IPS DF 6.9 (cell line): ENCODE measurements around the gene LKAAEAR1.

Source experiments
- DNase-seq: peaks from one replicate; pipeline ENCODE4 v3.0.0-alpha.2; 2013; ENCODE audit warnings: low read depth, low spot score
- H3K27ac ChIP-seq: one replicate; pipeline ENCODE4 v1.5.1; 2013; ENCODE audit warnings: low read length, control low read depth
- H3K27me3 ChIP-seq: 2 replicates; pipeline ENCODE4 v1.6.1; 2013; ENCODE audit warnings: mild to moderate bottlenecking, low read length; ENCODE audit not compliant: control insufficient read depth, insufficient read depth
- H3K36me3 ChIP-seq: 2 replicates; pipeline ENCODE4 v1.6.1; 2013; ENCODE audit warnings: low read length; ENCODE audit not compliant: control insufficient read depth, insufficient read depth
- H3K4me1 ChIP-seq: 2 replicates; pipeline ENCODE4 v1.6.1; 2013; ENCODE audit warnings: low read length; ENCODE audit not compliant: control insufficient read depth, insufficient read depth
- H3K4me3 ChIP-seq: 2 replicates; pipeline ENCODE4 v1.5.1; 2013; ENCODE audit warnings: mild to moderate bottlenecking, low read length
- H3K9me3 ChIP-seq: 2 replicates; pipeline ENCODE4 v1.6.1; 2013; ENCODE audit warnings: low read length, inconsistent platforms; ENCODE audit not compliant: control insufficient read depth, insufficient read depth
- WGBS: extraction: QIAGEN DNeasy Blood & Tissue Kit; methylation state at CpG from one replicate; pipeline ENCODE4 v1.1.7; 2013; ENCODE audit warnings: mixed read lengths, missing lambda C conversion rate; ENCODE audit not compliant: insufficient read length, insufficient coverage; 5-methylcytosine and 5-hydroxymethylcytosine counted together

Gene LKAAEAR1

DNA sequence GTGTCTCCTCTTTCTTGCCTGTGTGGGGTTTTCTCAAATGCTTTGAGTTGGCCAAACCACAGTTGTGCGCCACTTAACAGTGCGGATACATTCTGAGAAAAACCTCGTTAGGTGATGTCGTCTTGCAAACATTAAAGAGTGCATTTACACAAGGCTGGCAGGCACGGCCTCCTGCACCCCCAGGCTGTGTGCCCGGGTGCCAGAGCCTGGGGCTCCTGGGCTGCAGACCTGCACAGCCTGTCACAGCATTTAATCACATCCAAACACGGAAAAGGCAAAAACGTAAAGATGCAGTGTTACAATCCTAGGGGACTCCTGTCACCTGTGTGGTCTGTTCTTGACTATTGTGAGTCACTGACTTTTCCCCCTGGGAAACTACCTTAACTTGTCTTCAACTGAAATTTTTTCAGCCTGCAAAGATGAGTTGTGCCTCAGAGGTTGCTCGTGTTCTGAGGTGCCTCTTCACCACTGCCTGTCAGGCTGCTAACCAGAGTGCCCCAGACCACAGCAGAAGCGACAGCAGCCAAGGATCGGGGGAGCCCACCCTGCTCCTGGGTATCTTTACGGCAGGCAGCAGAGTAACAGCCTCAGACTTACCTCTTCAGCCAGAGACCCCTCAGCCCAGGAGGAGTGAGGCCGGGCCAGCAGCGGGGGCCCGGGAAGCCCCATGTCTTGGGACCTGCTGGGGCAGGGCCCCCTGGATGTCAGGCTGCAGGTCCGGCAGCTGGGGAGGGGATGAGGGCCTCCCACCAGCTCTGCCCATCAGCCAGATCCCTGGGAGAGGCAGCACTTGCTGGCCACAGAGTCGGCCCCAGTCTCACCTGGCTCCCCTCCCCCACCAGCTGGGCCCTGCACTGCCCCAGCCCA lies 48.9 kb downstream of the LKAAEAR1 start:
- Histone ChIP-seq H3K9me3 (no peaks in the 10 kb centered on the region), H3K4me1 (peaks cover 16% of the 10 kb centered on the region), H3K27me3 (no peaks in the 10 kb centered on the region; the same call in 1 of the 2 replicates), H3K27ac (no peak overlapping the region), H3K4me3 (no peak overlapping the region), H3K36me3 (peaks cover 13% of the 10 kb centered on the region)
- no CpG with 5 or more reads among the region's 17 CpGs for WGBS
- no peak for DNase-seq

DNA sequence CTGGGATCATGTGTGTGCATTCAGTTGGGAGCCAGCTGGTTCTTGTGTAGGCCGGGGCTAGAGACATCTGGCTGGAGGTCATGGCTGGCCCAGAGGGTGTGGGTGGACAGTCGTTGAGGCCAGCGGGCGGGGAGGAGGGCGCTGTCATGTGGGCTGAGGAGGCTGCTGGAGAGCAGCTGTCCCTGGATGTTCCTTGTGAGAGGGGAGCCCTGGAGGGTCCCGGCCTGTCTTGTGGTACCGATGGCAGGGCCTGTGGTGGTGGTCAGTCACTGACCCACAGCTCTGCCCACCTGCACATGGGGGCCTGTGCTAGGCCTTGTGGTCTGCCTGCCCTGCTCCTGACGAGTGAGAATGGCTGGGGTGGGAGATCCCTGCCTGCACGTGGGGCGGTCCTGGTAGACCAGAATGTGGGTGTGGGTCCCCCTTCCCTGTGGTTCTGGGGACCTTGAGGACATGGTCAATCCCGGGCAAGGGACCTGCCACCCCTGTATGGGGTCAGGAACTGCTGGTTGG lies 50.2 kb downstream of the LKAAEAR1 start:
- peaks cover 24% of the 10 kb centered on the region for H3K36me3 ChIP-seq
- peaks cover 13% of the 10 kb centered on the region for H3K4me1 ChIP-seq
- H3K4me3 ChIP-seq: no peak overlapping the region
- H3K27ac ChIP-seq: no peak overlapping the region
- no CpG with 5 or more reads among the region's 11 CpGs for WGBS
- H3K9me3 ChIP-seq: no peaks in the 10 kb centered on the region
- DNase-seq: no peak
- no peaks in the 10 kb centered on the region; the same call in 1 of the 2 replicates for H3K27me3 ChIP-seq
